GM18858 (cell line): ENCODE results near the gene F2RL3.

Source experiments
- ATAC-seq: cut with Tn5 transposase; IDR thresholded peaks from one replicate; pipeline ENCODE4 v1.9.1; 2021; ENCODE audit not compliant: unreplicated experiment

The F2RL3 gene

GRCh38 chr19:16892868-16893685 lies 4.3 kb downstream of the F2RL3 start:
- ATAC-seq = no peak

GRCh38 chr19:16893686-16893989 lies 4.8 kb downstream of the F2RL3 start:
- ATAC-seq = no peak

GRCh38 chr19:16894080-16894479 lies 5.3 kb downstream of the F2RL3 start:
- ATAC-seq = no peak

GRCh38 chr19:16895467-16896145 lies 6.8 kb downstream of the F2RL3 start:
- ATAC-seq = no peak

DNA sequence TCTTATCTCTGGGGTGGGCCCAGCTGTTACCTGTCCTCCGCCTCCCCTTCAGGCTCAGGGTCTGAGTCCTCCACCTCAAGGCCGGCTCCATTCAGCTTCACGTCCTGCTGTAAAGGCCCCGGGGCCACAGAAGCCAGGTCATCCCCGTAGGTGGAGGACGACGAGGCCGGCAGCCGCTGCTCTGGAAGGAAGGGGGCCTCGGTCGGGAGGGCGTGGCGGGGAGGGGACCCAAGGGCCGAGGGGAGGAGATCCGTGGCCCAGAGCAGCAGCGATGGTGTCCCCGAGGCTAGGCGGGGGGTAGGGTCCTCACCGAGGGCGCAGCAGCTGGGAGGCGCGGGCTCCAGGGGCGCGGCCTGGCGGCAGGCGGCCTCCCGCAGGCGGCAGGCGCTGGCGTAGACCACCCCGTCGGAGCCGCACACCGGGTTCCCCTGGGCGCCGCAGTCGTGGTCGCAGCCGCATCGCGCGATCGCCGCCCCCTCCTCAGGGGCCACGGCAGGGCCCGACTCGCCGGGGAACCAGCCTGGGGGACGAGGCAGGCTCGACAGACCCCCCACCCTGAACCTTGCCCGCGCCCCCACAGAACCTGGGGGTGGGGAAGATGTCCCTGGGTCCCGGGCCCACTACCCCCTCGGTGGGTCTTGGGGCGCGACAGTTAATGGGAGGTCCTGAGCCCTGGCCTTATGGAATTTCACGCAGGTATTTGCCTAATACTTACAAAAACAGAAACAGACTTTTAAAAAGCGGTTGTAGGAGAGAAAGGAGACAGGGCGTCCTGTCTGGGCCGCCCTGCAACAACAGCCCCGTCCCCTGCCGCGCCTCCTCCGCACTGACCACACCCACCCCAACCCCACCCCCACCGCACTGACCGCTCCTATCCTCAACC lies 7.6 kb downstream of the F2RL3 start:
- ATAC-seq = no peak

GRCh38 chr19:16897029-16897855 lies 8.4 kb downstream of the F2RL3 start:
- no peak for ATAC-seq

- no peak for ATAC-seq
Observed at GRCh38 chr19:16897856-16898161, 9.0 kb downstream of the F2RL3 start.

- ATAC-seq = no peak
Observed at GRCh38 chr19:16898361-16899015, 9.7 kb downstream of the F2RL3 start.

GRCh38 chr19:16899566-16900075 lies 10.8 kb downstream of the F2RL3 start:
- no peak for ATAC-seq

GRCh38 chr19:16901491-16902175 lies 12.8 kb downstream of the F2RL3 start:
- no peak for ATAC-seq

DNA sequence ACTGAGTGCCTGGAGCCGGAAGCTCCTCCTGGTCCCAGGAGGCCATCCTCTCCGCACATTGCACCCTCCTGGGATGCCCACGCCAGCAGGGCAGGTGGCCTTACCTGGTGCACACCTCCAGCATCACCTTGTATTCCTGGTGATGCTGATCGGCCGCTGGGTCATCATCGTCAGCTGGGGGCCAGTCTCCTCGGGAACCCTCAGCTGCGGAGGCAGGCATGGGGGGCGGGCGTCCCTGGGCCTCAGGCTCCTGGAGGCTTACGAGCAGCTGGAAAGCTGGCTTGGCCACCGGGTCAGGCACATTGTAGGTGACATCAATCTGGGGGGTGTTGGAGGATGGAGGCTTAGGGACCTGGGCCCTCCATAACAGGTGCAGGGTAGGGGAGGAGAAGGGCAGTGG lies 13.7 kb downstream of the F2RL3 start:
- ATAC-seq = no peak

DNA sequence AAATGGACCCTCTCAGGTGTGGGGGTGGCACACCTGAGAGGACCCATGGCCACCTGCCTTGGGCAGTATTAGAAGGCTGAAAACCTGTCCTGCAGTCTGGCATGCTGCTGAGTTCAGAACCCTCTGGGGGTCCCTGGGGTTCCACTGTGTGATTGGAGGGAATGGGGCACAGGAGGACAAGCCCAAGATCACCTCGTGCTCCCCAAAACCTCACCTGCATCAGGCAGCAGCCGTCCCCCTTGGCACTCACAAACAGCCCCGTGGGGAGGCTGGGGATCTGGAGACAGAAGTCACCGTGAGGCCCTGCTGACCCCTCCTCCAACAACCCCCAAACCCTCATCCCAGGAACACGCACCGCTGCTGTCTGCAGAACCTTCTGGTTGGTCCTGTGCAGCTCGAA lies 14.5 kb downstream of the F2RL3 start:
- ATAC-seq = no peak

DNA sequence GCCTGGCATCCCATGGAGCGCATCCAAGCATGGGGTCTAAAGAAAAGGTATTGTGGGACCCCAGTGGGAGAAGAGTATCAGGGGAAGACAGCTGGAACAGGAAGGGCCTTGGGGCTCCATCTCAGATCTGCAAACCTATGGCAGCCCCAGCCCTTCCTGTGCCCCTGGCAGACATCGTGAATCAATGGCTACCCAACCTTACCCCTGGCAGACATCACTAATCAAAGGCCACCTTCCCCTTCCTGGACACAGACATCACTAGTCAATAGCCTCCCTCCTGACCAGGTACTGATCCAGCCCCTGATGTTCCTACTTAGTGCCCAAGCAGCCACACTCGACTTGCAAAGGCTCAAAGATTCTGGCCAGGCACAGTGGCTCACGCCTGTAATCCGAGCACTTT lies 15.8 kb downstream of the F2RL3 start:
- no peak for ATAC-seq

- no peak for ATAC-seq
Observed at GRCh38 chr19:16908759-16909158, 20.0 kb downstream of the F2RL3 start.

GRCh38 chr19:16911046-16911445 lies 22.2 kb downstream of the F2RL3 start:
- no peak for ATAC-seq

- no peak for ATAC-seq
Observed at GRCh38 chr19:16912780-16913179, 24.0 kb downstream of the F2RL3 start.

DNA sequence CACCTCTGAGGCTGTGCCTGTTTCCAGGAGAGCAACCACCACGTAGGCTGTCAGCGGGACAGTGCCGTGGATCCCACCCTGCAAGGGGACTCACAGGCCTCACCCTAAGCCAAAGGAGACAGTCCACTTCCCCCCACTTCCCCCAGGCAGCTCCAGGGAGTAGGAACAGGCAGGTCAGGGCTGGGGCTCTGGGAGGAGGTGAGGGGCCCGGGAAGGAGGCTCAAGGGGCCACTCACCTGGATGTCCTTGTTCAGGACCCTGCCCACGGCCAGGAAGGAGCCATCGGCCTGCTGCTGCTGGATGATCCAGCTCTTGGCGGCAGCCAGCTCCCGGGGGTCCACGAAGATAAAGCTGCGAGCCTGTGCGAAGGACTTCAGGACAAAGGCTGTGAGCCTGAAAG lies 25.6 kb downstream of the F2RL3 start:
- no peak for ATAC-seq

- ATAC-seq = no peak
Observed at GRCh38 chr19:16915135-16915534, 26.3 kb downstream of the F2RL3 start.

GRCh38 chr19:16915734-16916133 lies 26.9 kb downstream of the F2RL3 start:
- ATAC-seq = no peak

DNA sequence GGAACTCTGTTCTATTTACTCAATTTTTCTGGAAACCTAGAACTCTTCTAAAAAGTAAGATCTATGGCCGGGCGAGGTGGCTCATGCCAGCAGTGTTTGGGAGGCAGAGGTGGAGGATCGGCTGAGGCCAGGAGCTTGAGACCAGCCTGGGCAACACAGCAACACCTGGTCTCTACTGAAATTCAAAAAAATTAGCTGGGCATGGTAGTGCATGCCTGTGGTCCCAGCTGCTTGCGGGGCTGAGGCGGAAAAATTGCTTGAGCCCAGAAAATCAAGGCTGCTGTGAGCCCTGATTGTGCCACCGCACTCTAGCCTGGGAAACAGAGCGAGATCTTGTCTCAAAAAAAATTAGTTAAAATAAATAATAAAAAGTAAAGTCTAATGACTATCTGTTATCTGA lies 28.6 kb downstream of the F2RL3 start:
- ATAC-seq = no peak
